SK-N-SH treated with all-trans-retinoic acid at 6 μM for 48 hours (cell line): ENCODE results near the gene TRAF7.

Source experiments
- ATAC-seq: fragments of 200-7000 bp; cut with Tn5 transposase; 3 replicates; pipeline ENCODE4 v1.9.1; 2020; ENCODE audit warnings: mild to moderate bottlenecking, moderate library complexity
- ARNTL ChIP-seq: fragments of 450-650 bp; formaldehyde crosslinking; IDR thresholded peaks from 2 replicates; pipeline ENCODE4 v1.5.0; 2020; ENCODE audit warnings: low read depth, mild to moderate bottlenecking, moderate library complexity, borderline replicate concordance
- CREB5 ChIP-seq: fragments of 250-450 bp; sonication (Bioruptor Pico); IDR thresholded peaks from 2 replicates; pipeline ENCODE4 v1.5.1; 2020; ENCODE audit warnings: low read depth, mild to moderate bottlenecking, moderate library complexity
- CSDC2 ChIP-seq: fragments of 250-450 bp; sonication (Bioruptor Pico); IDR thresholded peaks from 2 replicates; pipeline ENCODE4 v1.5.0; 2020; ENCODE audit warnings: mild to moderate bottlenecking, moderate library complexity
- CSRNP3 ChIP-seq: fragments of 250-450 bp; sonication (Bioruptor Pico); IDR thresholded peaks from 2 replicates; pipeline ENCODE4 v1.5.1; 2021; ENCODE audit warnings: mild to moderate bottlenecking, moderate library complexity
- ESRRG ChIP-seq: fragments of 250-450 bp; sonication (Bioruptor Pico); IDR thresholded peaks from 2 replicates; pipeline ENCODE4 v1.6.1; 2021; ENCODE audit warnings: mild to moderate bottlenecking
- GLIS3 ChIP-seq: fragments of 250-450 bp; sonication (Bioruptor Pico); IDR thresholded peaks from 2 replicates; pipeline ENCODE4 v1.5.0; 2020; ENCODE audit warnings: mild to moderate bottlenecking, moderate library complexity
- ISL1 ChIP-seq: fragments of 250-450 bp; sonication (Bioruptor Pico); IDR thresholded peaks from 2 replicates; pipeline ENCODE4 v2.1.2; 2022; ENCODE audit warnings: mild to moderate bottlenecking, moderate library complexity
- OSR1 ChIP-seq: fragments of 250-450 bp; sonication (Bioruptor Pico); IDR thresholded peaks from 2 replicates; pipeline ENCODE4 v1.8.0; 2022; ENCODE audit warnings: moderate library complexity, mild to moderate bottlenecking, inconsistent platforms
- PPARA ChIP-seq: fragments of 250-450 bp; sonication (Bioruptor Pico); IDR thresholded peaks from 2 replicates; pipeline ENCODE4 v1.5.0; 2020; ENCODE audit warnings: mild to moderate bottlenecking, borderline replicate concordance
- RARB ChIP-seq: fragments of 250-450 bp; sonication (Bioruptor Pico); IDR thresholded peaks from 2 replicates; pipeline ENCODE4 v1.8.0; 2021; ENCODE audit warnings: mild to moderate bottlenecking, moderate library complexity
- SNAI2 ChIP-seq: fragments of 250-450 bp; sonication (Bioruptor Pico); IDR thresholded peaks from 2 replicates; pipeline ENCODE4 v1.5.0; 2020; ENCODE audit warnings: mild to moderate bottlenecking, moderate library complexity
- TCF4 ChIP-seq: fragments of 250-450 bp; sonication (Bioruptor Pico); IDR thresholded peaks from 2 replicates; pipeline ENCODE4 v1.8.0; 2021; ENCODE audit warnings: mild to moderate bottlenecking, moderate library complexity, borderline replicate concordance
- TOX ChIP-seq: fragments of 250-450 bp; sonication (Bioruptor Pico); IDR thresholded peaks from 2 replicates; pipeline ENCODE4 v1.8.0; 2021; ENCODE audit warnings: mild to moderate bottlenecking, moderate library complexity, borderline replicate concordance
- ZC3H10 ChIP-seq: fragments of 250-450 bp; sonication (Bioruptor Pico); IDR thresholded peaks from 2 replicates; pipeline ENCODE4 v1.5.1; 2021; ENCODE audit warnings: mild to moderate bottlenecking, moderate library complexity
- ZFP3 ChIP-seq: fragments of 250-450 bp; sonication (Bioruptor Pico); IDR thresholded peaks from 2 replicates; pipeline ENCODE4 v1.5.0; 2020; ENCODE audit warnings: mild to moderate bottlenecking, moderate library complexity
- ZFP30 ChIP-seq: fragments of 450-650 bp; formaldehyde crosslinking; IDR thresholded peaks from 2 replicates; pipeline ENCODE4 v1.5.0; 2022; ENCODE audit warnings: mild to moderate bottlenecking, moderate library complexity
- ZNF565 ChIP-seq: fragments of 450-650 bp; formaldehyde crosslinking; conservative IDR thresholded peaks from 2 replicates; pipeline ENCODE4 v1.5.0; 2020; ENCODE audit warnings: low read depth, mild to moderate bottlenecking, moderate library complexity
- ZNF70 ChIP-seq: fragments of 450-650 bp; formaldehyde crosslinking; IDR thresholded peaks from 2 replicates; pipeline ENCODE4 v1.5.0; 2020; ENCODE audit warnings: mild to moderate bottlenecking, moderate library complexity
- ZNF8 ChIP-seq: fragments of 450-650 bp; formaldehyde crosslinking; IDR thresholded peaks from 2 replicates; pipeline ENCODE4 v1.5.0; 2020; ENCODE audit warnings: mild to moderate bottlenecking, moderate library complexity
- TF ChIP-seq, protein P1 (sequence below): fragments of 250-450 bp; sonication (Bioruptor Pico); IDR thresholded peaks from 2 replicates; pipeline ENCODE4 v1.8.0; 2021; ENCODE audit warnings: low read depth, mild to moderate bottlenecking, moderate library complexity, borderline replicate concordance
- TF ChIP-seq, protein P2 (sequence below): fragments of 250-450 bp; sonication (Bioruptor Pico); IDR thresholded peaks from 2 replicates; pipeline ENCODE4 v1.5.0; 2020; ENCODE audit warnings: mild to moderate bottlenecking, moderate library complexity
- TF ChIP-seq, protein P3 (sequence below): fragments of 250-450 bp; sonication (Bioruptor Pico); IDR thresholded peaks from 2 replicates; pipeline ENCODE4 v1.8.0; 2020; ENCODE audit warnings: mild to moderate bottlenecking, moderate library complexity, borderline replicate concordance

The TRAF7 gene

GRCh38 chr16:2187212-2187611 lies 31.6 kb downstream of the TRAF7 start:
- no peak for ATAC-seq
- TF ChIP-seq TOX (CRISPR knock-in tag) (no peak), ZC3H10 (no peak), ZNF70 (CRISPR knock-in tag) (no peak), OSR1 (CRISPR knock-in tag) (no peak), ISL1 (CRISPR knock-in tag) (no peak), ZNF8 (no peak), CREB5 (CRISPR knock-in tag) (no peak), ARNTL (CRISPR knock-in tag) (no peak), CSRNP3 (CRISPR knock-in tag) (no peak), ZNF565 (no peak), PPARA (no peak), CSDC2 (CRISPR knock-in tag) (no peak), TCF4 (CRISPR knock-in tag) (no peak), SNAI2 (no peak)
- TF ChIP-seq, protein P1, sequence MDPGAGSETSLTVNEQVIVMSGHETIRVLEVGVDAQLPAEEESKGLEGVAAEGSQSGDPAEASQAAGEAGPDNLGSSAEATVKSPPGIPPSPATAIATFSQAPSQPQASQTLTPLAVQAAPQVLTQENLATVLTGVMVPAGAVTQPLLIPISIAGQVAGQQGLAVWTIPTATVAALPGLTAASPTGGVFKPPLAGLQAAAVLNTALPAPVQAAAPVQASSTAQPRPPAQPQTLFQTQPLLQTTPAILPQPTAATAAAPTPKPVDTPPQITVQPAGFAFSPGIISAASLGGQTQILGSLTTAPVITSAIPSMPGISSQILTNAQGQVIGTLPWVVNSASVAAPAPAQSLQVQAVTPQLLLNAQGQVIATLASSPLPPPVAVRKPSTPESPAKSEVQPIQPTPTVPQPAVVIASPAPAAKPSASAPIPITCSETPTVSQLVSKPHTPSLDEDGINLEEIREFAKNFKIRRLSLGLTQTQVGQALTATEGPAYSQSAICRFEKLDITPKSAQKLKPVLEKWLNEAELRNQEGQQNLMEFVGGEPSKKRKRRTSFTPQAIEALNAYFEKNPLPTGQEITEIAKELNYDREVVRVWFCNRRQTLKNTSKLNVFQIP (CRISPR knock-in tag) = no peak

DNA sequence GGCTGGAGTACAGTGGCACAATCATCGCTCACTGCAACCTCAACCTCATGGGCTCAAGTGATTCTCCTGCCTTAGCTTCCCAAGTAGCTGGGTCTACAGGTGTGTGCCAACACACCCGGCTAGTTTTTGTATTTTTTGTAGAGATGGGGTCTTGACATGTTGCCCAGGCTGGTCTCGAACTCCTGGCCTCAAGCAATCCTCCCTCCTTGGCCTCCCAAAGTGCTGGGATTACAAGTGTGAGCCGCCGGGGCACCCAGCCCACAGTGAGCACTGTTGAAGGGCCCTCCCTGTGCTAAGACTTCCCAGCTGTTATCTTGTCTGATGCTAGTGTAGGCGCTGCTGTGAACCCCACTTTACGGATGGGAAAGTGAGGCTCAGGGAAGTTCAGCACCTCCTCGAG lies 32.8 kb downstream of the TRAF7 start:
- TF ChIP-seq RARB (CRISPR knock-in tag) (no peak), TOX (CRISPR knock-in tag) (no peak), ZNF8 (no peak), TCF4 (CRISPR knock-in tag) (no peak), CSDC2 (CRISPR knock-in tag) (no peak), GLIS3 (CRISPR knock-in tag) (no peak), ZNF565 (no peak), ZNF70 (CRISPR knock-in tag) (no peak), ISL1 (CRISPR knock-in tag) (no peak), PPARA (no peak), ZFP3 (CRISPR knock-in tag) (no peak), ESRRG (CRISPR knock-in tag) (no peak), CREB5 (CRISPR knock-in tag) (no peak), SNAI2 (no peak), ZFP30 (CRISPR knock-in tag) (no peak)
- TF ChIP-seq, protein P2, sequence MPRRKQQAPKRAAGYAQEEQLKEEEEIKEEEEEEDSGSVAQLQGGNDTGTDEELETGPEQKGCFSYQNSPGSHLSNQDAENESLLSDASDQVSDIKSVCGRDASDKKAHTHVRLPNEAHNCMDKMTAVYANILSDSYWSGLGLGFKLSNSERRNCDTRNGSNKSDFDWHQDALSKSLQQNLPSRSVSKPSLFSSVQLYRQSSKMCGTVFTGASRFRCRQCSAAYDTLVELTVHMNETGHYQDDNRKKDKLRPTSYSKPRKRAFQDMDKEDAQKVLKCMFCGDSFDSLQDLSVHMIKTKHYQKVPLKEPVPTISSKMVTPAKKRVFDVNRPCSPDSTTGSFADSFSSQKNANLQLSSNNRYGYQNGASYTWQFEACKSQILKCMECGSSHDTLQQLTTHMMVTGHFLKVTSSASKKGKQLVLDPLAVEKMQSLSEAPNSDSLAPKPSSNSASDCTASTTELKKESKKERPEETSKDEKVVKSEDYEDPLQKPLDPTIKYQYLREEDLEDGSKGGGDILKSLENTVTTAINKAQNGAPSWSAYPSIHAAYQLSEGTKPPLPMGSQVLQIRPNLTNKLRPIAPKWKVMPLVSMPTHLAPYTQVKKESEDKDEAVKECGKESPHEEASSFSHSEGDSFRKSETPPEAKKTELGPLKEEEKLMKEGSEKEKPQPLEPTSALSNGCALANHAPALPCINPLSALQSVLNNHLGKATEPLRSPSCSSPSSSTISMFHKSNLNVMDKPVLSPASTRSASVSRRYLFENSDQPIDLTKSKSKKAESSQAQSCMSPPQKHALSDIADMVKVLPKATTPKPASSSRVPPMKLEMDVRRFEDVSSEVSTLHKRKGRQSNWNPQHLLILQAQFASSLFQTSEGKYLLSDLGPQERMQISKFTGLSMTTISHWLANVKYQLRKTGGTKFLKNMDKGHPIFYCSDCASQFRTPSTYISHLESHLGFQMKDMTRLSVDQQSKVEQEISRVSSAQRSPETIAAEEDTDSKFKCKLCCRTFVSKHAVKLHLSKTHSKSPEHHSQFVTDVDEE = no peak
- TF ChIP-seq, protein P1 (CRISPR knock-in tag) = no peak
- TF ChIP-seq, protein P3, sequence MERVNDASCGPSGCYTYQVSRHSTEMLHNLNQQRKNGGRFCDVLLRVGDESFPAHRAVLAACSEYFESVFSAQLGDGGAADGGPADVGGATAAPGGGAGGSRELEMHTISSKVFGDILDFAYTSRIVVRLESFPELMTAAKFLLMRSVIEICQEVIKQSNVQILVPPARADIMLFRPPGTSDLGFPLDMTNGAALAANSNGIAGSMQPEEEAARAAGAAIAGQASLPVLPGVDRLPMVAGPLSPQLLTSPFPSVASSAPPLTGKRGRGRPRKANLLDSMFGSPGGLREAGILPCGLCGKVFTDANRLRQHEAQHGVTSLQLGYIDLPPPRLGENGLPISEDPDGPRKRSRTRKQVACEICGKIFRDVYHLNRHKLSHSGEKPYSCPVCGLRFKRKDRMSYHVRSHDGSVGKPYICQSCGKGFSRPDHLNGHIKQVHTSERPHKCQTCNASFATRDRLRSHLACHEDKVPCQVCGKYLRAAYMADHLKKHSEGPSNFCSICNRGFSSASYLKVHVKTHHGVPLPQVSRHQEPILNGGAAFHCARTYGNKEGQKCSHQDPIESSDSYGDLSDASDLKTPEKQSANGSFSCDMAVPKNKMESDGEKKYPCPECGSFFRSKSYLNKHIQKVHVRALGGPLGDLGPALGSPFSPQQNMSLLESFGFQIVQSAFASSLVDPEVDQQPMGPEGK (CRISPR knock-in tag) = no peak
- ATAC-seq = no peak
